Left ventricle myocardium inferior (tissue), 1 donor: ENCODE measurements around the gene RLN2. TPM values are rescaled to one million over a fixed set of nuclear protein-coding genes. Genes with fewer than 3 reads are reported as not detected.
"Not testable (repeated sequence)": the region's sequence is repeated elsewhere in the genome, so short reads cannot be mapped to it uniquely, and the experiment has no call there.

ENCODE experiments used
- DNase-seq: peaks from one replicate; pipeline ENCODE4 v3.0.0-alpha.2; 2020
- H3K27ac ChIP-seq: fragments of 200-600 bp; replicated peaks from 2 replicates; pipeline ENCODE4 v1.8.0; 2021
- H3K27me3 ChIP-seq: fragments of 200-600 bp; 2 replicates; pipeline ENCODE4 v1.8.0; 2021; ENCODE audit warnings: low read depth
- H3K36me3 ChIP-seq: fragments of 200-600 bp; 2 replicates; pipeline ENCODE4 v1.8.0; 2021
- H3K4me1 ChIP-seq: fragments of 200-600 bp; 2 replicates; pipeline ENCODE4 v1.8.0; 2021
- H3K4me3 ChIP-seq: fragments of 200-600 bp; 2 replicates; pipeline ENCODE4 v1.8.0; 2021; ENCODE audit warnings: mild to moderate bottlenecking, moderate library complexity
- H3K9me3 ChIP-seq: fragments of 200-600 bp; replicated peaks from 2 replicates; pipeline ENCODE4 v1.8.0; 2021
- intact Hi-C: fragments of 100-400 bp; cut with micrococcal nuclease; formaldehyde crosslinking; loops from one replicate; pipeline ENCODE4 v1.11.0; 2022
- total RNA-seq: library from RNA; stranded (reverse); fragmentation: NEBNext Ultra II Directional; extraction: Animal tissue kit (Norgen Biotek cat#: 25700); gene quantifications from one replicate; pipeline ENCODE4 v1.2.1, GENCODE V29; 2021
- TF ChIP-seq, protein P1 (sequence below): fragments of 200-600 bp; IDR thresholded peaks from 2 replicates; pipeline ENCODE4 v1.8.0; 2021; ENCODE audit warnings: antibody characterized with exemption, mild to moderate bottlenecking, borderline replicate concordance
- donor health status: DM: no; HTN: yes; CAD: no; lungs with severe emphysema.

RLN2 gene
- total RNA-seq, 1 donor from 2014 or later = 0.44 TPM

DNA sequence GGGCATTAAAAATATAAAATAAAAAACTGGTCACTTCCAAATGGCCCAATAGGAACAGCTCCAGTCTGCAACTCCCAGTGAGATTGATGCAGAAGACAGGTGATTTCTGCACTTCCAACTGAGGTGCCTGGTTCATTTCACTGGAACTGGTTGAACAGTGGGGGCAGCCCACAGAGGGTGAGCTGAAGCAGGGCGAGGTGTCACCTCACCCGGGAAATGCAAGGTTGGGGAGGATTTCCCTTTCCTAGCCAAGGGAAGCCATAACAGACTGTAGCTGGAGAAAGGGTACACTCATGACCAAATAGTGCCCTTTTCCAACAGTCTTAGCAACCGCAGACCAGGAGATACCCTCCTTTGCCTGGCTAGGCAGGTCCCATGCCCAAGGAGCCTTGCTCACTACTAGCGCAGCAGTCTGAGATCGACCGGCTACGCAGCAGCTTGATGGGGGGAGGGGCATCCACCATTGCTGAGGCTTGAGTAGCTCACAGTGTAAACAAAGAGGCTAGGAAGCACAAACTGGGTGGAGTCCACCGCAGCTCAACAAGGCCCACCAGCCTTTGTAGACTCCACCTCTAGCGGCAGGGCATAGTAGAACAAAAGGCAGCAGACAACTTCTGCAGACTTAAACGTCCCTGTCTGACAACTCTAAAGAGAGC lies 22.5 kb upstream of the RLN2 start:
- Histone ChIP-seq H3K4me3 (peak overlapping the region; percentile 17), H3K27me3 (no peaks in the 10 kb centered on the region)

DNA sequence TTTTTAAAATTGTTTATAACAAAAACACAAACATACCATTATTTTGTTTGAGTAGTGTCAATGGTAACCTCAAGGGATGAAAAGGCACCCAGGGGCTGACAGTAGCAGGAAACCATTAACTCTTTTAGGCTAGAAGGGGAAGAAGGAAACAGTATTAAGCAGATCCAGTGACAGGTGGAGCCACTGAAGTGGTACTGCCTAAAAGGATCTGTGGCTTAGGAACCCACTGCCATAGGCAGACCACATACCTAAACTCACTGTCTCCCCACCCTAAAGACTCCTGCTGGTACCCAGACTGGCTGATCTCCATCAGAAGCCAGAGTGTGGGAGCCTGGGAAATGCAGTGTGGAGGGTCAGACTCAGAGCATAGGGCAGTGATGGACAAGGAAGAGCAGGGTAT lies 21.7 kb upstream of the RLN2 start:
- Histone ChIP-seq H3K4me3 (no peak overlapping the region), H3K36me3 (no peaks in the 10 kb centered on the region), H3K4me1 (no peaks in the 10 kb centered on the region), H3K27ac (no peak overlapping the region), H3K27me3 (no peaks in the 10 kb centered on the region), H3K9me3 (no peaks in the 10 kb centered on the region)
- intact Hi-C loops = no loop called here
- DNase-seq = no peak
- TF ChIP-seq, protein P1, sequence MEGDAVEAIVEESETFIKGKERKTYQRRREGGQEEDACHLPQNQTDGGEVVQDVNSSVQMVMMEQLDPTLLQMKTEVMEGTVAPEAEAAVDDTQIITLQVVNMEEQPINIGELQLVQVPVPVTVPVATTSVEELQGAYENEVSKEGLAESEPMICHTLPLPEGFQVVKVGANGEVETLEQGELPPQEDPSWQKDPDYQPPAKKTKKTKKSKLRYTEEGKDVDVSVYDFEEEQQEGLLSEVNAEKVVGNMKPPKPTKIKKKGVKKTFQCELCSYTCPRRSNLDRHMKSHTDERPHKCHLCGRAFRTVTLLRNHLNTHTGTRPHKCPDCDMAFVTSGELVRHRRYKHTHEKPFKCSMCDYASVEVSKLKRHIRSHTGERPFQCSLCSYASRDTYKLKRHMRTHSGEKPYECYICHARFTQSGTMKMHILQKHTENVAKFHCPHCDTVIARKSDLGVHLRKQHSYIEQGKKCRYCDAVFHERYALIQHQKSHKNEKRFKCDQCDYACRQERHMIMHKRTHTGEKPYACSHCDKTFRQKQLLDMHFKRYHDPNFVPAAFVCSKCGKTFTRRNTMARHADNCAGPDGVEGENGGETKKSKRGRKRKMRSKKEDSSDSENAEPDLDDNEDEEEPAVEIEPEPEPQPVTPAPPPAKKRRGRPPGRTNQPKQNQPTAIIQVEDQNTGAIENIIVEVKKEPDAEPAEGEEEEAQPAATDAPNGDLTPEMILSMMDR = no peak

More for the DNA sequence above, 22.5 kb upstream of the RLN2 start:
- no peak overlapping the region for H3K27ac ChIP-seq
- H3K4me1 ChIP-seq = no peaks in the 10 kb centered on the region
- H3K9me3 ChIP-seq = no peaks in the 10 kb centered on the region
- no peak for DNase-seq
- TF ChIP-seq, protein P1 = no peak
- H3K36me3 ChIP-seq = no peaks in the 10 kb centered on the region
- intact Hi-C loops = no loop called here

DNA sequence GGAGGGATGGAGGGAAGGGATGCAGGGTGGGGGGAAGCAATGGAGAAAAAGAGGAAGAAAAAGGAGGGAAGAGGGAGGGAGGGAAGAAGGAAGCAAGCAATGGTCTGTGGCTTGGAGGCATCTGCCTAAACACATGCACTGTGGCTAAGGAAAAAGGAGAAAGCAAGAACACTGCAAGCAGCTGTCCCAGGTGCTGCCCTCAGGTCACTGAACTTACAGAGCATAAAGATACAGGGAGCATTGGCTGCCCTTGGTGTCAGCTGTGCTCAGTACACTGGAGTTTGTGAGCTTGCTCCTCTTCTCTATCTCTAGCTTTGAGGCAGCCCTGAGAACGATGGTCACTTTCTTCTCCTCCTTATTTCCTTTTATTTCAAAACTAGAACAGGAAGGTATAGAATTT lies 17.1 kb upstream of the RLN2 start:
- H3K9me3 ChIP-seq, H3K4me1 ChIP-seq, H3K27ac ChIP-seq, H3K4me3 ChIP-seq, H3K27me3 ChIP-seq, H3K36me3 ChIP-seq, intact Hi-C loops, DNase-seq: not testable (repeated sequence)

DNA sequence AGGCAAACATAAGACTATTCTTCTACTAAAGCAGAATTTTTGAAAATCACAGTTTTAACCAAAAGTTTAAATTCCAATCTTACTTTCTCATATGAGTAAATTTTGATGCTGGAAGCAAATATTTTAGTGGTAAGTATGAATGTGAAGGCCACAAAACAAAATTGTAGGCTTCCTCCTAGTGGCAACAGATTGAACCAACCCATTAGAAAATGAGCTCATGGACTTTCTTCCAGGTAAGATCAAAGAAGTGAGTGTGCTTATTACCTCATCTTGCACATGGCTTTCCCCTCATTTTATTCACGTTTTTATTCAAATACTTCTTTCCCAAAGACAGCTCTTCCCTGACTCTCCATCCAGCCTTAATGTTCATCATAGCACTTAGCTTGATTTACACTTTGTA lies 16.5 kb upstream of the RLN2 start:
- Histone ChIP-seq H3K4me1 (no peaks in the 10 kb centered on the region), H3K27me3 (no peaks in the 10 kb centered on the region), H3K27ac (no peak overlapping the region), H3K36me3 (no peaks in the 10 kb centered on the region), H3K9me3 (peaks cover 14% of the 10 kb centered on the region), H3K4me3 (no peak overlapping the region)
- TF ChIP-seq, protein P1 = no peak
- no peak for DNase-seq
- intact Hi-C loops = no loop called here

DNA sequence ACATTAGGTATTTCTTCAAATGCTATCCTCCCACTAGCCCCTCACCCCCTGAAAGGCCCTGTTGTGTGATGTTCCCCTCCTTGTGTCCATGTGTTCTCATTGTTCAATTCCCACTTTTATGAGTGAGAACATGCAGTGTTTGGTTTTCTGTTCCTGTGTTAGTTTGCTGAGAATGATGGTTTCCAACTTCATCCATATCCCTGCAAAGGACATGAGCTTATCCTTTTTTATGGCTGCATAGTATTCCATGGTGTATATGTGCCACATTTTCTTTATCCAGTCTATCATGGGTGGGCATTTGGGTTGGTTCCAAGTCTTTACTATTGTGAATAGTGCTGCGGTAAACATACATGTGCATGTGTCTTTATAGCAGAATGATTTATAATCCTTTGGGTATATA lies 11.9 kb upstream of the RLN2 start:
- DNase-seq, H3K4me3 ChIP-seq, H3K36me3 ChIP-seq, H3K4me1 ChIP-seq, intact Hi-C loops, H3K27ac ChIP-seq, H3K27me3 ChIP-seq: not testable (repeated sequence)
- peaks cover 41% of the 10 kb centered on the region for H3K9me3 ChIP-seq

DNA sequence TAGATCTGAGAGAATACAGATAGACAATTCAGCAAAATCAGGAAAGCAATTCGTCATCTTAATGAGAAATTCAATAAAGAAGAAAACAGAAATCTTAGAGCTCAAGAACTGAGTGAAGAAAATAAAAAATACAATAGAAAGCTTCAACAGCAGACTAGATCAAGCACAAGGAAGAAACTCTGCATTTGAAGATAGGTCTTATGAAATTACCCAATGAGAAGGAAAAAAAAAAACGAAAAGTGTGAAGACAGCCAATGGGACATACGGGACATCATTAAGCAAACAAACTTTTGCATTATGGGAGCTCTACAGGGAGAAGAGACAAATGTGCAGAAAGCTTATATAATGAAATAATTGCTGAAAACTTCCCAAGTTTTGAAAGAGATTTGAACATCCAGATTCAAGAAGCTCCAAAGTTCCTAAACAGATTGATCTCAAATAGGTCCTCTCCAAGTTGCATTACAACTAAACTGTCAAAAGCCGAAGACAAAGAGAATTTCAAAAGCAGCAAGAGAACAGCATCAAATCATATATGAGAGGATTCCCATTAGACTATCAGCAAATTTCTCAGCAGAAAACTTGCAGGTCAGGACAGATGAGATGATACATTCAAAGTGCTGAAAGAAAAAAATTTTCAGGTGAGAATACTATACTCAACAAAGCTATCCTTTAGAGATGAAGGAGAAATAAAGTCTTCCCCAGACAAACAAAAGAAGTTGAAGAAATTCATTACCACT lies 10.8 kb upstream of the RLN2 start:
- peaks cover 41% of the 10 kb centered on the region for H3K9me3 ChIP-seq
- peaks cover 9% of the 10 kb centered on the region for H3K27me3 ChIP-seq
- TF ChIP-seq, protein P1 = no peak
- H3K27ac ChIP-seq = no peak overlapping the region
- DNase-seq = no peak
- no peaks in the 10 kb centered on the region for H3K36me3 ChIP-seq
- H3K4me3 ChIP-seq = no peak overlapping the region
- H3K4me1 ChIP-seq = no peaks in the 10 kb centered on the region
- intact Hi-C loops = no loop called here
